A549 (cell line): ENCODE measurements around the gene NOXA1. TPM values are rescaled to one million over a fixed set of nuclear protein-coding genes. Genes with fewer than 3 reads are reported as not detected.

ENCODE experiments used
- ATAC-seq, 2 experiments: fragments of 200-7000 bp in 1 of 2; fragments of >200 bp in 1 of 2; cut with Nextera tagmentation in 1 of 2; cut with Tn5 transposase in 1 of 2; 3 replicates each; pipeline versions ENCODE4 v1.8.0 to v1.9.1; 2018 to 2020; ENCODE audit warnings: mild to moderate bottlenecking in 1 of 2, moderate library complexity in 1 of 2
- CTCF ChIA-PET: fragments of 300-600 bp; sonication (Branson Sonifier 250); formaldehyde crosslinking; extraction: SDS; loops from one replicate; lab custom pipeline; 2021; ENCODE audit warnings: antibody characterized with exemption, inconsistent platforms; lab: Yijun Ruan, JAX
- POLR2A ChIA-PET: fragments of 350-600 bp; formaldehyde crosslinking; extraction: SDS; loops from one replicate; lab custom pipeline; 2021; ENCODE audit warnings: antibody characterized with exemption, inconsistent platforms; lab: Yijun Ruan, JAX
- DNase-seq, 2 experiments: peaks; one replicate each; pipeline versions ENCODE4 v3.0.0 to v3.0.0-alpha.2; 2011 to 2016; ENCODE audit warnings: low read depth in 1 of 2, low spot score in 1 of 2
- FAIRE-seq: peaks from 2 replicates; lab custom pipeline; 2011; peaks lifted over from hg19 to GRCh38; lab: Jason Lieb, UNC
- H3K27ac ChIP-seq, 2 experiments: fragments of >200 bp; sonication (Bioruptor Twin); formaldehyde crosslinking; 3 replicates each; pipeline ENCODE4 v1.5.1; 2016 to 2017
- H3K4me1 ChIP-seq: fragments of >200 bp; sonication (Bioruptor Twin); formaldehyde crosslinking; 3 replicates; pipeline ENCODE4 v1.6.1; 2016
- H3K4me2 ChIP-seq: fragments of >200 bp; sonication (Bioruptor Twin); formaldehyde crosslinking; 3 replicates; pipeline ENCODE4 v1.6.1; 2016
- H3K4me3 ChIP-seq: fragments of >200 bp; sonication (Bioruptor Twin); formaldehyde crosslinking; 3 replicates; pipeline ENCODE4 v1.5.1; 2016
- H3K9me3 ChIP-seq: fragments of >200 bp; sonication (Bioruptor Twin); formaldehyde crosslinking; 3 replicates; pipeline ENCODE4 v1.6.1; 2016
- ATOH8 ChIP-seq: fragments of 250-450 bp; sonication (Bioruptor Pico); IDR thresholded peaks from 2 replicates; pipeline ENCODE4 v1.5.0; 2020; ENCODE audit warnings: low read depth, mild to moderate bottlenecking, moderate library complexity
- CEBPB ChIP-seq, 2 experiments: fragments of >200 bp in 1 of 2; sonication (Bioruptor Twin) in 1 of 2; formaldehyde crosslinking in 1 of 2; IDR thresholded peaks; 2 replicates each; pipeline ENCODE4 v1.6.1; 2012 to 2016
- GATA3 ChIP-seq: IDR thresholded peaks from 2 replicates; pipeline ENCODE4 v1.6.1; 2012; ENCODE audit warnings: borderline replicate concordance
- HEYL ChIP-seq: fragments of 250-450 bp; sonication (Bioruptor Pico); IDR thresholded peaks from 2 replicates; pipeline ENCODE4 v1.8.0; 2021; ENCODE audit warnings: mild to moderate bottlenecking, moderate library complexity
- HOXA7 ChIP-seq: fragments of 250-450 bp; sonication (Bioruptor Pico); IDR thresholded peaks from 2 replicates; pipeline ENCODE4 v1.5.0; 2020; ENCODE audit warnings: mild to moderate bottlenecking, moderate library complexity
- JUNB ChIP-seq: fragments of >200 bp; sonication (Bioruptor Twin); formaldehyde crosslinking; IDR thresholded peaks from 2 replicates; pipeline ENCODE4 v1.6.1; 2016
- KDM1A ChIP-seq: fragments of 200-600 bp; sonication (generic); IDR thresholded peaks from 2 replicates; pipeline ENCODE4 v1.6.1; 2016; ENCODE audit warnings: low read depth, mild to moderate bottlenecking
- NR3C1 ChIP-seq: fragments of >200 bp; sonication (Bioruptor Twin); formaldehyde crosslinking; IDR thresholded peaks from 3 replicates; pipeline ENCODE4 v1.6.1; 2017
- POLR2AphosphoS2 ChIP-seq: conservative IDR thresholded peaks from 2 replicates; pipeline ENCODE4 v1.6.1; 2012; ENCODE audit warnings: low read length, improper control_type of control experiment, inconsistent platforms
- RCOR1 ChIP-seq: fragments of 150-350 bp; IDR thresholded peaks from 2 replicates; pipeline ENCODE4 v1.6.1; 2014; ENCODE audit warnings: antibody characterized with exemption, low read length, low read depth
- REST ChIP-seq: fragments of 200-600 bp; sonication (generic); IDR thresholded peaks from 2 replicates; pipeline ENCODE4 v1.6.1; 2016; ENCODE audit warnings: antibody characterized with exemption, mild to moderate bottlenecking, moderate library complexity
- RFX5 ChIP-seq: fragments of 450-650 bp; IDR thresholded peaks from 2 replicates; pipeline ENCODE4 v1.7.1; 2014; ENCODE audit warnings: antibody characterized with exemption, mild to moderate bottlenecking, moderate library complexity
- RNF2 ChIP-seq: fragments of 200-600 bp; sonication (generic); IDR thresholded peaks from 2 replicates; pipeline ENCODE4 v1.6.1; 2016; ENCODE audit warnings: low read depth, mild to moderate bottlenecking, antibody characterized with exemption, moderate library complexity, borderline replicate concordance
- ZC3H11A ChIP-seq: fragments of 450-650 bp; IDR thresholded peaks from 2 replicates; pipeline ENCODE4 v1.6.1; 2014; ENCODE audit warnings: antibody characterized with exemption, mild to moderate bottlenecking
- ZFP36 ChIP-seq: fragments of 450-650 bp; IDR thresholded peaks from 2 replicates; pipeline ENCODE4 v1.6.1; 2014; ENCODE audit warnings: borderline replicate concordance; ENCODE audit not compliant: partially characterized antibody
- ZNF302 ChIP-seq: fragments of 250-450 bp; sonication (Bioruptor Pico); IDR thresholded peaks from 2 replicates; pipeline ENCODE4 v1.9.0; 2021; ENCODE audit warnings: inconsistent platforms, mild to moderate bottlenecking, moderate library complexity
- WGBS: methylation state at CpG from one replicate; pipeline ENCODE4 v1.1.6; 2017; ENCODE audit errors: missing lambda C conversion rate; 5-methylcytosine and 5-hydroxymethylcytosine counted together
- polyA plus RNA-seq, 4 experiments: library from polyadenylated mRNA; depleted of rRNA in 3 of 4; stranded (reverse); fragments of >200 nt; fragmentation: RNase III in 1 of 4; extraction: RNeasy Plus Mini Kit Qiagen cat#74134 plus additional on column Dnase treatment in 1 of 4; gene quantifications; 2 replicates in 3 of 4; 3 replicates in 1 of 4; pipeline ENCODE4 v1.2.3, GENCODE V29; 2011 to 2017

NOXA1 gene
- polyA plus RNA-seq, 2 of the 4 experiments (the other 2 are of a cell fraction), result 0.44 to 1.5 TPM

GRCh38 chr9:137373611-137373980, 49.6 kb upstream of the NOXA1 start:
- DNase-seq (no peak), ATAC-seq (no peak), FAIRE-seq (no peak)
- Histone ChIP-seq H3K4me3 (no peak overlapping the region), H3K4me2 (no peak overlapping the region), H3K9me3 (0 out of 3 replicates have a peak, but pooled peaks cover 5% of the 10 kb centered on the region), H3K27ac (no peak overlapping the region), H3K4me1 (no peaks in the 10 kb centered on the region)
- CTCF ChIA-PET, result interaction anchor here (1.3 kb wide), 1 partner anchor 71 kb away, joined by 3 read pairs; no protein-coding TSS in a partner anchor
- WGBS, result 94% methylated on average over 16 of the region's 16 CpGs
- POLR2A ChIA-PET, result no interaction called here
- TF ChIP-seq RFX5 (no peak), REST (no peak), GATA3 (no peak), HOXA7 (no peak), ATOH8 (CRISPR knock-in tag) (no peak)

DNA sequence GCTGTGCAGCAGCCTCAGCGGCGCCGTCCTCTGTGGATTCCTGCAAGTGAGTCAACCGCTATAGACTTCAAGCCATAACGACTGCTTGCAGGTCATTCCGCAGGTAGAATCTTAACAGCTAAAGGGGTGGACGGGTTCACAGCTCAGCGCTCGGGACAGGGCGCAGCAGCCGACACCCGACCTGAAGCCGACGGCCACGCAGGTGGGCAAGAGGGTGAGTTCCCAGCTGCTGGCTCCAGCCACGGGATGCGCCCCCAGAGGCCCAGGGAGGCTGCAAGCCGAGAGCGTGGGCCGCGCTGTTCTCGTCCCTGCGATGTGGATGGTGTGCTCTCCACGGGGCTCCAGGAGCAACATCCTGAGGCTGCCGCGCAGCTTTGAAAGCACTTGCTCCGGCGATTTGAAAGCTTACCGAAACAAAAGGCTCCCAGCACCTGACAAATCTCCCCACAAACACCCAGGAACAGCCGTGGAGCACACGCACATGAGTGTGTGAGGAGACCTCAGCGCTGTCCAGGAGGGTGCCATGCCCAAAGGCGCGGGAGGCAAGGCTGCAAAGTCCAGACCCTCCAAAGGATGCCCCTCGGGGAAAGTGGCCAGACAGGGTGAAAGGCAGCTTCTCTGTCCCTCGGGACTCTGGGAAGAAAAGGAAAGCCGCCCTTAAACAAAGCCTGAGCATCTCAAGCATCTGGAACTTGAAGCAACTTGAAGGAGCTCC, 48.9 kb upstream of the NOXA1 start:
- ChIA-PET CTCF (interaction anchor here (0.8 to 1.9 kb wide), 4 partner anchors 10 to 72 kb away, joined by 3 to 7 read pairs (median 3); partner anchors contain the start of gene EXD3), POLR2A (no interaction called here)
- no peak for TF ChIP-seq RFX5
- no peak for TF ChIP-seq RNF2
- no peak for TF ChIP-seq RCOR1
- TF ChIP-seq ZFP36, result no peak
- TF ChIP-seq REST, result no peak
- no peak for TF ChIP-seq HEYL (CRISPR knock-in tag)
- no peak for TF ChIP-seq KDM1A
- TF ChIP-seq JUNB, result no peak
- TF ChIP-seq POLR2AphosphoS2, result no peak
- TF ChIP-seq CEBPB (IDR thresholded peaks at IDR 0.05), result no peak
- TF ChIP-seq NR3C1, result no peak
- no peak for TF ChIP-seq ZC3H11A
- TF ChIP-seq ZNF302 (CRISPR knock-in tag), result no peak
- Histone ChIP-seq H3K9me3 (0 out of 3 replicates have a peak, but pooled peaks cover 5% of the 10 kb centered on the region), H3K4me3 (no peak overlapping the region), H3K4me1 (no peaks in the 10 kb centered on the region), H3K4me2 (no peak overlapping the region), H3K27ac (no peak overlapping the region)
- 89% methylated on average over 37 of the region's 37 CpGs for WGBS
- ATAC-seq (no peak), DNase-seq (no peak), FAIRE-seq (no peak)
